ENCODE measurements around the gene ELP5.

DNA sequence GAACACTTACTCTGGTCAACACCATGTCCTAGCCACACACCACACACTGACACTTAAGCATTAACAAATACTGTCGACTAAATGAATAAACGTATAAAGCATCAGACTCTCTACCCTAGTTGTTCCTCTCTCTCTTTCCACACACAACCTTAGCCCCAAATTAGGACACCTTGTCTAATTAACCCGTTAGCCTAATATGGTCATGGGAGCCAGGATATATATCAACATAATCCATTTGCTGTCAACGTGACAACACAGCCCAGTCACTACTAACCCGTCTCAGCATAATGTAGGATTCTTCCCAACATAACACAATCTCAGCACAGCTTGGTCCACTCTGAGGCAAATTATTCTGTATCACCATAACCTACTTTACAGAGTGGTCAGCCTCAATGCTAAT is 19.9 kb upstream of the ELP5 start:
- TF ChIP-seq CTCF (IDR thresholded peaks at IDR 0.05; ENCODE audit: poor library complexity) (no peak), EZH2phosphoT487 (IDR thresholded peaks at IDR 0.05; ENCODE audit: low read depth, severe bottlenecking, unreplicated experiment) (no peak), EZH2 (IDR thresholded peaks at IDR 0.05; ENCODE audit: borderline replicate concordance) (no peak)
